GM18502 (cell line): ENCODE data around the gene PTCD1.

Experiments used
- ATAC-seq: cut with Tn5 transposase; IDR thresholded peaks from one replicate; pipeline ENCODE4 v1.9.1; 2021; ENCODE audit warnings: mild to moderate bottlenecking; ENCODE audit not compliant: unreplicated experiment, poor library complexity

Gene PTCD1

GRCh38 chr7:99409806-99410205 is 28.8 kb downstream of the PTCD1 start:
- no peak for ATAC-seq

GRCh38 chr7:99409192-99409572 is 29.4 kb downstream of the PTCD1 start:
- peak; percentile 17 for ATAC-seq

GRCh38 chr7:99408379-99409191 is 30.0 kb downstream of the PTCD1 start, which contains the start of the genes BUD31 and PDAP1:
BUD31 (plus strand) TSS chr7:99408969; CDS start chr7:99411093, 2,124 bp downstream.
PDAP1 (minus strand) TSS chr7:99408597; CDS start chr7:99408548, 49 bp downstream.
- ATAC-seq = peak; percentile 78

- ATAC-seq = peak; percentile 7
These were observed 30.7 kb downstream of the PTCD1 start for GRCh38 chr7:99407872-99408378.

- ATAC-seq = no peak
These were observed 32.0 kb downstream of the PTCD1 start for GRCh38 chr7:99406557-99406956.

GRCh38 chr7:99404977-99405320 is 33.6 kb downstream of the PTCD1 start:
- ATAC-seq = no peak

- no peak for ATAC-seq
These were observed 34.2 kb downstream of the PTCD1 start for GRCh38 chr7:99404235-99404976.

- ATAC-seq = no peak
These were observed 34.8 kb downstream of the PTCD1 start for GRCh38 chr7:99403764-99404163.

GRCh38 chr7:99402854-99403253 is 35.7 kb downstream of the PTCD1 start:
- ATAC-seq = no peak

GRCh38 chr7:99399597-99399996 is 39.0 kb downstream of the PTCD1 start:
- ATAC-seq = no peak

GRCh38 chr7:99398891-99399445 is 39.6 kb downstream of the PTCD1 start:
- ATAC-seq = no peak

GRCh38 chr7:99397297-99397983 is 41.2 kb downstream of the PTCD1 start:
- ATAC-seq = no peak

GRCh38 chr7:99396418-99397296 is 41.9 kb downstream of the PTCD1 start:
- ATAC-seq = no peak

- no peak for ATAC-seq
These were observed 42.8 kb downstream of the PTCD1 start for GRCh38 chr7:99395616-99396327.

GRCh38 chr7:99394188-99394502 is 44.5 kb downstream of the PTCD1 start:
- ATAC-seq = no peak

GRCh38 chr7:99393355-99394187 is 45.0 kb downstream of the PTCD1 start:
- no peak for ATAC-seq

GRCh38 chr7:99392659-99393354 is 45.8 kb downstream of the PTCD1 start:
- ATAC-seq = peak; percentile 80

GRCh38 chr7:99392046-99392445 is 46.6 kb downstream of the PTCD1 start:
- ATAC-seq = no peak
